ENCODE data around the gene EGF.
A peak's percentile ranks its signal among the peaks of the same experiment; 100 is the strongest.

EGF gene

GRCh38 chr4:109876634-109877265 is 35.9 kb upstream of the EGF start:
- no peak for DNase-seq (ENCODE audit: low read depth, low spot score)
- Histone ChIP-seq H3K4me3 (no peak overlapping the region), H3K9me3 (ENCODE audit: low read depth, low read length) (no peaks in the 10 kb centered on the region), H3K27ac (no peak overlapping the region), H3K36me3 (ENCODE audit: insufficient read depth, low read length) (no peaks in the 10 kb centered on the region), H3K9ac (ENCODE audit: insufficient read length) (no peak overlapping the region)
- TF ChIP-seq POLR2AphosphoS5 (IDR thresholded peaks at IDR 0.05; ENCODE audit: borderline replicate concordance, low read depth, low read length) (no peak), FOXP2 (optimal IDR thresholded peaks at IDR 0.05; ENCODE audit: control extremely low read depth, extremely low read length, insufficient read depth) (no peak), EZH2 (IDR thresholded peaks at IDR 0.05) (no peak)

- no peaks in the 10 kb centered on the region for H3K9me3 ChIP-seq (ENCODE audit: low read depth, low read length)
- TF ChIP-seq FOXP2 (optimal IDR thresholded peaks at IDR 0.05; ENCODE audit: control extremely low read depth, extremely low read length, insufficient read depth) (no peak), POLR2AphosphoS5 (IDR thresholded peaks at IDR 0.05; ENCODE audit: borderline replicate concordance, low read depth, low read length) (no peak), EZH2 (IDR thresholded peaks at IDR 0.05) (no peak)
- H3K9ac ChIP-seq (ENCODE audit: insufficient read length): no peak overlapping the region
- H3K36me3 ChIP-seq (ENCODE audit: insufficient read depth, low read length): no peaks in the 10 kb centered on the region
- DNase-seq (ENCODE audit: low read depth, low spot score): no peak
- H3K27ac ChIP-seq: no peak overlapping the region
- H3K4me3 ChIP-seq: no peak overlapping the region
Observed at GRCh38 chr4:109877400-109877799, 35.3 kb upstream of the EGF start.

- no peaks in the 10 kb centered on the region for H3K9me3 ChIP-seq (ENCODE audit: low read depth, low read length)
- DNase-seq (ENCODE audit: low read depth, low spot score): no peak
- TF ChIP-seq FOXP2 (optimal IDR thresholded peaks at IDR 0.05; ENCODE audit: control extremely low read depth, extremely low read length, insufficient read depth): no peak
- TF ChIP-seq POLR2AphosphoS5 (IDR thresholded peaks at IDR 0.05; ENCODE audit: borderline replicate concordance, low read depth, low read length): no peak
- TF ChIP-seq EZH2 (IDR thresholded peaks at IDR 0.05): no peak
- no peak overlapping the region for H3K9ac ChIP-seq (ENCODE audit: insufficient read length)
- H3K36me3 ChIP-seq (ENCODE audit: insufficient read depth, low read length): no peaks in the 10 kb centered on the region
- H3K4me3 ChIP-seq: no peak overlapping the region
- no peak overlapping the region for H3K27ac ChIP-seq
Observed at GRCh38 chr4:109878355-109878754, 34.3 kb upstream of the EGF start.

- no peaks in the 10 kb centered on the region for H3K9me3 ChIP-seq (ENCODE audit: low read depth, low read length)
- no peak overlapping the region for H3K4me3 ChIP-seq
- DNase-seq (ENCODE audit: low read depth, low spot score): no peak
- no peak for TF ChIP-seq FOXP2 (optimal IDR thresholded peaks at IDR 0.05; ENCODE audit: control extremely low read depth, extremely low read length, insufficient read depth)
- no peak for TF ChIP-seq EZH2 (IDR thresholded peaks at IDR 0.05)
- TF ChIP-seq POLR2AphosphoS5 (IDR thresholded peaks at IDR 0.05; ENCODE audit: borderline replicate concordance, low read depth, low read length): no peak
- H3K27ac ChIP-seq: no peak overlapping the region
- no peaks in the 10 kb centered on the region for H3K36me3 ChIP-seq (ENCODE audit: insufficient read depth, low read length)
- H3K9ac ChIP-seq (ENCODE audit: insufficient read length): no peak overlapping the region
Observed at GRCh38 chr4:109879081-109879480, 33.6 kb upstream of the EGF start.

GRCh38 chr4:109879636-109880314 is 32.9 kb upstream of the EGF start:
- Histone ChIP-seq H3K9ac (ENCODE audit: insufficient read length) (no peak overlapping the region), H3K4me3 (no peak overlapping the region), H3K27ac (no peak overlapping the region), H3K9me3 (ENCODE audit: low read depth, low read length) (no peaks in the 10 kb centered on the region), H3K36me3 (ENCODE audit: insufficient read depth, low read length) (no peaks in the 10 kb centered on the region)
- TF ChIP-seq POLR2AphosphoS5 (IDR thresholded peaks at IDR 0.05; ENCODE audit: borderline replicate concordance, low read depth, low read length) (no peak), FOXP2 (optimal IDR thresholded peaks at IDR 0.05; ENCODE audit: control extremely low read depth, extremely low read length, insufficient read depth) (no peak), EZH2 (IDR thresholded peaks at IDR 0.05) (no peak)
- no peak for DNase-seq (ENCODE audit: low read depth, low spot score)

GRCh38 chr4:109886303-109886702 is 26.4 kb upstream of the EGF start:
- no peak for DNase-seq (ENCODE audit: low read depth, low spot score)
- Histone ChIP-seq H3K9me3 (ENCODE audit: low read depth, low read length) (no peaks in the 10 kb centered on the region), H3K36me3 (ENCODE audit: insufficient read depth, low read length) (no peaks in the 10 kb centered on the region), H3K27ac (no peak overlapping the region), H3K9ac (ENCODE audit: insufficient read length) (no peak overlapping the region), H3K4me3 (no peak overlapping the region)
- no peak for TF ChIP-seq EZH2 (IDR thresholded peaks at IDR 0.05)
- no peak for TF ChIP-seq FOXP2 (optimal IDR thresholded peaks at IDR 0.05; ENCODE audit: control extremely low read depth, extremely low read length, insufficient read depth)
- TF ChIP-seq POLR2AphosphoS5 (IDR thresholded peaks at IDR 0.05; ENCODE audit: borderline replicate concordance, low read depth, low read length): no peak

GRCh38 chr4:109887071-109887470 is 25.6 kb upstream of the EGF start:
- peak; percentile 56 for DNase-seq (ENCODE audit: low read depth, low spot score)
- Histone ChIP-seq H3K27ac (peak overlapping the region; percentile 37), H3K9ac (ENCODE audit: insufficient read length) (no peak overlapping the region), H3K36me3 (ENCODE audit: insufficient read depth, low read length) (no peaks in the 10 kb centered on the region), H3K4me3 (no peak overlapping the region), H3K9me3 (ENCODE audit: low read depth, low read length) (no peaks in the 10 kb centered on the region)
- no peak for TF ChIP-seq EZH2 (IDR thresholded peaks at IDR 0.05)

- Histone ChIP-seq H3K4me3 (no peak overlapping the region), H3K9me3 (ENCODE audit: low read depth, low read length) (no peaks in the 10 kb centered on the region), H3K27ac (no peak overlapping the region), H3K9ac (ENCODE audit: insufficient read length) (no peak overlapping the region), H3K36me3 (ENCODE audit: insufficient read depth, low read length) (no peaks in the 10 kb centered on the region)
- no peak for DNase-seq (ENCODE audit: low read depth, low spot score)
- TF ChIP-seq POLR2AphosphoS5 (IDR thresholded peaks at IDR 0.05; ENCODE audit: borderline replicate concordance, low read depth, low read length): no peak
- no peak for TF ChIP-seq FOXP2 (optimal IDR thresholded peaks at IDR 0.05; ENCODE audit: control extremely low read depth, extremely low read length, insufficient read depth)
- TF ChIP-seq EZH2 (IDR thresholded peaks at IDR 0.05): no peak
Observed at GRCh38 chr4:109890076-109890475, 22.6 kb upstream of the EGF start.

Data from SK-N-MC (cell line).